ENCODE data around the gene DYNC1H1.

Gene DYNC1H1

DNA sequence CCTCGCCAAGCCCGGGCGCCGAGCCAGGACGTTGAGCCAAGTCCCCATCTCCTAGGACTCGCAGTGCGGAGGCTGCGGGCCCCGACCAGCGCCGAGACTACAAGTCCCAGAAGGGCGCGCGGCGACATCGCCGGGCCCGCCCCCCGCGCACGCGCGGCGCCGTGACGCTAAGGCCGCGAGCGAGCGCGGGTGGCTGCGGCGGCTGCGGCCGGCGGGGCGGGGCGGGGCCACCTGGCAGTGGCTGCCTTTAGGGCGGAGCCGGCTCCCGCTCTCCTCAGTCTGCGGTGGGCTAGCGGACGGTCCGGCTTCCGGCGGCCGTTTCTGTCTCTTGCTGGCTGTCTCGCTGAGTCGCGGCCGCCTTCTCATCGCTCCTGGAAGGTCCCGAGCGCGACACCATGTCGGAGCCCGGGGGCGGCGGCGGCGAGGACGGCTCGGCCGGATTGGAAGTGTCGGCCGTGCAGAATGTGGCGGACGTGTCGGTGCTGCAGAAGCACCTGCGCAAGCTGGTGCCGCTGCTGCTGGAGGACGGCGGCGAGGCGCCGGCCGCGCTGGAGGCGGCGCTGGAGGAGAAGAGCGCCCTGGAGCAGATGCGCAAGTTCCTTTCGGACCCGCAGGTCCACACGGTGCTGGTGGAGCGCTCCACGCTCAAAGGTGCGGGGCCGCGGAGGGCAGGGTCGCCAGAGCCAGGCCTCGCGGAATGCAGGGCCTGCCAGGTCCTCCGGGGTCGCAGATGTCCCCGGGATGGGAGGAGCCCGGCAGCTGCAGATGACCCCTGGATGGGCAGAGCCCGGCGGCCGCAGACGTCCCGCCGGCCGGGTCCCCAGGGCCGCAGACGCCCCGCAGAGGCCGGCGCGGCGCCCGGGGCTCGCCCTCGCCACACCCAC lies at the start of gene DYNC1H1:
TSS of gene DYNC1H1 (plus strand) at position 277 of the 884 bp plus-strand sequence. CDS start at position 396, 119 bp downstream.
- peak; percentile 94 for DNase-seq (ENCODE audit: extremely low read depth, insufficient read length)
- Histone ChIP-seq H3K4me3 (replicated peaks; ENCODE audit: low read depth, low read length) (peak within 1 kb of the TSS; percentile 98), H3K27me3 (replicated peaks; ENCODE audit: control insufficient read depth, insufficient read depth, low read length) (no peaks in the 10 kb centered on the region), H3K36me3 (ENCODE audit: control insufficient read depth, insufficient read depth, low read length) (no peaks in the 10 kb centered on the region)
- TF ChIP-seq, protein P1, sequence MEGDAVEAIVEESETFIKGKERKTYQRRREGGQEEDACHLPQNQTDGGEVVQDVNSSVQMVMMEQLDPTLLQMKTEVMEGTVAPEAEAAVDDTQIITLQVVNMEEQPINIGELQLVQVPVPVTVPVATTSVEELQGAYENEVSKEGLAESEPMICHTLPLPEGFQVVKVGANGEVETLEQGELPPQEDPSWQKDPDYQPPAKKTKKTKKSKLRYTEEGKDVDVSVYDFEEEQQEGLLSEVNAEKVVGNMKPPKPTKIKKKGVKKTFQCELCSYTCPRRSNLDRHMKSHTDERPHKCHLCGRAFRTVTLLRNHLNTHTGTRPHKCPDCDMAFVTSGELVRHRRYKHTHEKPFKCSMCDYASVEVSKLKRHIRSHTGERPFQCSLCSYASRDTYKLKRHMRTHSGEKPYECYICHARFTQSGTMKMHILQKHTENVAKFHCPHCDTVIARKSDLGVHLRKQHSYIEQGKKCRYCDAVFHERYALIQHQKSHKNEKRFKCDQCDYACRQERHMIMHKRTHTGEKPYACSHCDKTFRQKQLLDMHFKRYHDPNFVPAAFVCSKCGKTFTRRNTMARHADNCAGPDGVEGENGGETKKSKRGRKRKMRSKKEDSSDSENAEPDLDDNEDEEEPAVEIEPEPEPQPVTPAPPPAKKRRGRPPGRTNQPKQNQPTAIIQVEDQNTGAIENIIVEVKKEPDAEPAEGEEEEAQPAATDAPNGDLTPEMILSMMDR (IDR thresholded peaks at IDR 0.05; ENCODE audit: insufficient read depth, low read length, poor library complexity, severe bottlenecking), result no peak

DNA sequence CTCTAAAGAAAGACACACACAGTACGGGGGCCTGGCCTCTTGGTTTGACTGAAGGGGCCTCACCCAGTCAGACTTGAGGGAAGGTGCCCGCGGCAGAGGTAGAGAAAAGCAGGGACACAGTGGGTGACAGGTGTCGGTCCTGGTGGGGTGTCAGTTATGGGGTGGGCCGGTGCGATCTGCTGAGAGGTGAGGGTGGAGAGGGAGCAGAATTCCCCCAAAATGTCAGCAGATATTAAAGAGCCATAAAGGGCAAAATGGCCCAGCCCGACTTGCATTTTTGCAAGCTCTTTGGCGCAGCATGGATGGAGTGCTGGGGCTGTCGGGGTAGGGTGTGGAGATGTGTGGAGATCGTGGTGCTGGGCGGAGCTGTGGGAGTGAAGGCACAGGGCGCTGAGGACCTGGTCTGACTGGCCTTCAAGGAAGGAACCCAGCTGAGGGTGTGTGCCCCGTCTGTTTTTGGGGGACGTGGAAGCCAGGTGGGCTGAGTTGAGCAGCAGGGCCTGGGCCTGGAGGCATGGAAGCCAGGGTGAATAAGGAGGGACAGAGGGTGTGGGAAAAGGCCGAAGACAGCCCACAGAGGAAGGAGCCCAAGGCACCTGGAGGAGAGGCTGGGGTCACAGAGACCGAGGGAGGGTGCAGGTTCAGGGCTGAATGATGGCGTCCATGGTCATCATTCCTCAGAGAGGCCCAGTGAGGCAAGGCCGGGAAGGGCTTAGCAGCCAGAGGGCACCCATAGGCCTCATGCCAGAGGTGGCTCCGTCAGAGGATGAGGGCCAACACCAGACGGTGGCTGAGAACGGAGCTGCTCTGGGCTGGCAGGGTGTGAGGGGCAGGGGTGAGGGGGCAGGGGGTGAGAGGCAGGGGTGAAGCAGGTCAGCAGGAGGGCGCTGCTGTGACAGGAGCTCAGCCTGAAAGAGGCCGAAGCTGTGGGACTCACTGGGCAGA lies 48.2 kb upstream of the DYNC1H1 start:
- Histone ChIP-seq H3K27me3 (replicated peaks; ENCODE audit: control insufficient read depth, insufficient read depth, low read length) (no peaks in the 10 kb centered on the region), H3K36me3 (ENCODE audit: control insufficient read depth, insufficient read depth, low read length) (peaks cover 5% of the 10 kb centered on the region), H3K4me3 (replicated peaks; ENCODE audit: low read depth, low read length) (no peak overlapping the region)
- no peak for DNase-seq (ENCODE audit: extremely low read depth, insufficient read length)
- TF ChIP-seq, protein P1 (IDR thresholded peaks at IDR 0.05; ENCODE audit: insufficient read depth, low read length, poor library complexity, severe bottlenecking), result no peak

DNA sequence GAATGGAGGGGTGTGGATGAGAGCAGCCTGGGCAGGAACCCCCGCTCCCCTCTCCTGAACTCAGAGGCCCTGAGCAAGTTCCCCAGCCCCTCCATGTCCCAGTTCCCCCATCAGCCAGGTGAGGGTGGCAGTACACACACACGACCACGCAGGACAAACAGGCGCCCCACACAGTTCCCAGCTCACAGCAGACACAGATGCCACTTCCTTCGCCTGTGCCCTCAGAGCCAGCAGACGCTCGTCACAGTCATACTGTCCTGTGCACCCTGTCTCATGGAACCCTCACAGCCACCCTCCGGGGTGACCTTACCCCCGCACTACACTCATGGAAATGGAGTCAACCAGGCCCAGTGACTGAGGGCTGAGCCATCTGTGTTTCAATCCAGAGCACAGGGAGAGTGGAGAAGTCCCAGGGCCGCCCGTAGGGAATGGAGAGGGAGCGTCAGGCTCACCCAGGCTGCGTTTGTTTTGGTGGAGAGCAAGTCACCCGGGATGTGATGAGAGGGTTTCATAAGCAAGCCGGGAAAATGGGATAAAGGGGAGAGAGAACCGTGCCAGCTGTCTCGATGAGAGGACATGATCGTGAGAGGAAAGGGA lies 47.5 kb upstream of the DYNC1H1 start:
- no peak for DNase-seq (ENCODE audit: extremely low read depth, insufficient read length)
- H3K36me3 ChIP-seq (ENCODE audit: control insufficient read depth, insufficient read depth, low read length), result peaks cover 4% of the 10 kb centered on the region
- H3K4me3 ChIP-seq (replicated peaks; ENCODE audit: low read depth, low read length), result no peak overlapping the region
- TF ChIP-seq, protein P1 (IDR thresholded peaks at IDR 0.05; ENCODE audit: insufficient read depth, low read length, poor library complexity, severe bottlenecking), result no peak
- no peaks in the 10 kb centered on the region for H3K27me3 ChIP-seq (replicated peaks; ENCODE audit: control insufficient read depth, insufficient read depth, low read length)

DNA sequence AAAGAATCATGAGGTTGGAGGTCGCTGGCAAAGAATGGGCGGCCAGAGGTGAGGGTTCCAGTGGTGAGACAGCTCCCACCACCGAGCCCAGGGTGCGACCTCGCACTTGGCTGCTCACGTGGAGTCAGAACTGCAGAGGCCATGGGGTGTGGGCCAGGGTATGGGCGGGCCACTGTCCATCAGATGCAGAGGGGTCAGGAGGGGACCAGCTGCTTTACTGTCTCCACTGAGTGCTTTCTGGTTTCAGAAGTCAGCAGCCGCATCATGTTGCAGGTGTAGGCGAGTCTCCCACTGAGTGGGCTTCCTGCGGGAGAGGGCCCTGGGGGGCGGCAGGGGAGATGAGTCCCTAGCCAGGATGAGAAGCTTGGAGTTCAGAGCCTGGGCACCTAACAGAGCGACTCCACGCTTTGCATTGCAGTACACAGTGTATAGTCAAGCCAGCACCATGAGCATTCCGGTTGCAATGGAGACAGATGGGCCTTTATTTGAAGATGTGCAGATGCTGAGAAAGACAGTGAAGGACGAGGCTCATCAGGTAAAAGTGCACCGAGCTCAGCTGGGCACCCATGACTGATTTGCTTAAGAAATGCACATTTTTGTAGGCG lies 46.9 kb upstream of the DYNC1H1 start:
- no peak overlapping the region for H3K4me3 ChIP-seq (replicated peaks; ENCODE audit: low read depth, low read length)
- H3K27me3 ChIP-seq (replicated peaks; ENCODE audit: control insufficient read depth, insufficient read depth, low read length), result no peaks in the 10 kb centered on the region
- H3K36me3 ChIP-seq (ENCODE audit: control insufficient read depth, insufficient read depth, low read length), result peaks cover 4% of the 10 kb centered on the region
- no peak for DNase-seq (ENCODE audit: extremely low read depth, insufficient read length)
- TF ChIP-seq, protein P1 (IDR thresholded peaks at IDR 0.05; ENCODE audit: insufficient read depth, low read length, poor library complexity, severe bottlenecking), result no peak

Data from GM06990 (cell line).